Liver (tissue), 3 donors: ENCODE data around the gene GCC1.

Experiments
- CTCF ChIP-seq: fragments of 150-350 bp; IDR thresholded peaks from 2 replicates; pipeline ENCODE4 v1.5.1; 2017; ENCODE audit warnings: improper control_type of control experiment, low read depth, low read length; ENCODE audit not compliant: missing input control
- EGR1 ChIP-seq, 2 donors: IDR thresholded peaks; 2 replicates each; pipeline ENCODE4 v1.6.1; 2016 to 2018; ENCODE audit warnings: antibody characterized with exemption in 2 of 2, low read depth in 2 of 2
- FOXA1 ChIP-seq: IDR thresholded peaks from 2 replicates; pipeline ENCODE4 v1.6.1; 2016; ENCODE audit warnings: antibody characterized with exemption
- GABPA ChIP-seq, 2 donors: IDR thresholded peaks in 1 of 2; conservative IDR thresholded peaks in 1 of 2; 2 replicates each; pipeline ENCODE4 v1.6.1; 2016; ENCODE audit warnings: antibody characterized with exemption in 2 of 2, mild to moderate bottlenecking in 1 of 2, moderate library complexity in 1 of 2
- HNF4A ChIP-seq, 2 donors: conservative IDR thresholded peaks; 2 replicates each; pipeline ENCODE4 v1.6.1; 2016; ENCODE audit warnings: antibody characterized with exemption in 2 of 2, mild to moderate bottlenecking in 2 of 2
- JUND ChIP-seq, 2 donors: IDR thresholded peaks; 2 replicates each; pipeline ENCODE4 v1.6.1; 2016; ENCODE audit warnings: antibody characterized with exemption in 2 of 2
- MAX ChIP-seq: IDR thresholded peaks from 2 replicates; pipeline ENCODE4 v1.6.1; 2016; ENCODE audit warnings: antibody characterized with exemption
- SP1 ChIP-seq: IDR thresholded peaks from 2 replicates; pipeline ENCODE4 v1.6.1; 2018; ENCODE audit warnings: antibody characterized with exemption, mild to moderate bottlenecking
- YY1 ChIP-seq: IDR thresholded peaks from 2 replicates; pipeline ENCODE4 v1.6.1; 2016; ENCODE audit warnings: antibody characterized with exemption, mild to moderate bottlenecking
- donor health status: healthy.
- donor health status: healthy.

- TF ChIP-seq CTCF (no peak), SP1 (no peak), EGR1 (IDR thresholded peaks at IDR 0.05; ENCODE audit: low read depth in 2 of 2) (no peak), YY1 (no peak), HNF4A (conservative IDR thresholded peaks at IDR 0.05) (no peak), JUND (IDR thresholded peaks at IDR 0.05) (no peak), MAX (no peak), FOXA1 (no peak), GABPA (IDR thresholded peaks at IDR 0.05 in 1 of 2, conservative IDR thresholded peaks at IDR 0.05 in 1 of 2) (no peak)
Measured at GRCh38 chr7:127591591-127591990, 6.2 kb upstream of the GCC1 start.
